GM23338 (cell line): ENCODE results near the gene PCSK2. TPM values are rescaled to one million over a fixed set of nuclear protein-coding genes. Genes with fewer than 3 reads are reported as not detected.

ENCODE experiments used
- ATAC-seq: fragments of 200-7000 bp; cut with Tn5 transposase; 3 replicates; pipeline ENCODE4 v1.9.1; 2020
- DNase-seq: peaks from one replicate; pipeline ENCODE4 v3.0.0-alpha.2; 2015; ENCODE audit warnings: low spot score
- H2AFZ ChIP-seq: fragments of 200-600 bp; sonication (generic); 2 replicates; pipeline ENCODE4 v1.8.0; 2016; ENCODE audit warnings: antibody characterized with exemption, mild to moderate bottlenecking, moderate library complexity
- H3F3A ChIP-seq: fragments of 200-600 bp; sonication (generic); replicated peaks from 2 replicates; pipeline ENCODE4 v1.8.0; 2017; ENCODE audit warnings: antibody characterized with exemption, mixed run types, low read depth
- H3K27ac ChIP-seq: fragments of 200-600 bp; sonication (generic); 2 replicates; pipeline ENCODE4 v1.6.1; 2016; ENCODE audit warnings: low read depth
- H3K27me3 ChIP-seq: fragments of 200-600 bp; sonication (generic); 2 replicates; pipeline ENCODE4 v1.8.0; 2016; ENCODE audit warnings: mild to moderate bottlenecking, mixed run types, moderate library complexity; ENCODE audit not compliant: insufficient read depth
- H3K36me3 ChIP-seq: fragments of 200-600 bp; sonication (generic); 2 replicates; pipeline ENCODE4 v1.8.0; 2016; ENCODE audit warnings: mild to moderate bottlenecking; ENCODE audit not compliant: insufficient read depth
- H3K4me1 ChIP-seq: fragments of 200-600 bp; sonication (generic); 2 replicates; pipeline ENCODE4 v1.8.0; 2016; ENCODE audit warnings: mild to moderate bottlenecking, moderate library complexity; ENCODE audit not compliant: insufficient read depth
- H3K4me2 ChIP-seq: fragments of 200-600 bp; sonication (generic); 2 replicates; pipeline ENCODE4 v1.7.1; 2017; ENCODE audit warnings: mixed run types
- H3K4me3 ChIP-seq: fragments of 200-600 bp; sonication (generic); 2 replicates; pipeline ENCODE4 v1.6.1; 2016; ENCODE audit warnings: mixed run types
- H3K79me2 ChIP-seq: fragments of 200-600 bp; sonication (generic); replicated peaks from 2 replicates; pipeline ENCODE4 v1.8.0; 2017; ENCODE audit warnings: mild to moderate bottlenecking; ENCODE audit not compliant: insufficient read depth
- H3K9me2 ChIP-seq: fragments of 200-600 bp; sonication (generic); 2 replicates; pipeline ENCODE4 v1.8.0; 2017; ENCODE audit not compliant: insufficient read depth
- H4K20me1 ChIP-seq: fragments of 200-600 bp; sonication (generic); replicated peaks from 2 replicates; pipeline ENCODE4 v1.8.0; 2017; ENCODE audit warnings: mild to moderate bottlenecking; ENCODE audit not compliant: insufficient read depth
- H3K27ac Mint-ChIP-seq: 2 replicates; pipeline ENCODE4 v1.8.0; 2020; ENCODE audit warnings: inconsistent platforms, mild to moderate bottlenecking, moderate library complexity, mixed read lengths
- H3K27me3 Mint-ChIP-seq: 3 replicates; pipeline ENCODE4 v1.8.0; 2022; ENCODE audit warnings: low read depth, mild to moderate bottlenecking, moderate library complexity, mixed read lengths, inconsistent platforms; ENCODE audit not compliant: insufficient read depth, poor library complexity
- H3K36me3 Mint-ChIP-seq: 3 replicates; pipeline ENCODE4 v1.8.0; 2021; ENCODE audit warnings: low read depth, mild to moderate bottlenecking, inconsistent platforms, moderate library complexity, mixed read lengths
- H3K4me1 Mint-ChIP-seq: 3 replicates; pipeline ENCODE4 v1.8.0; 2020; ENCODE audit warnings: mild to moderate bottlenecking, inconsistent platforms, mixed read lengths
- H3K4me3 Mint-ChIP-seq: 3 replicates; pipeline ENCODE4 v1.8.0; 2021; ENCODE audit warnings: moderate library complexity, mild to moderate bottlenecking, inconsistent platforms, mixed read lengths
- H3K9me3 Mint-ChIP-seq: 3 replicates; pipeline ENCODE4 v1.8.0; 2020; ENCODE audit warnings: moderate library complexity, mild to moderate bottlenecking, inconsistent platforms, mixed read lengths
- CREB1 ChIP-seq: fragments of 250-450 bp; sonication (Bioruptor Pico); IDR thresholded peaks from 2 replicates; pipeline ENCODE4 v1.5.0; 2020; ENCODE audit warnings: low read depth, mild to moderate bottlenecking, moderate library complexity
- EZH2 ChIP-seq: fragments of 200-600 bp; sonication (generic); IDR thresholded peaks from one replicate; pipeline ENCODE4 v1.8.0; 2017; ENCODE audit warnings: antibody characterized with exemption, mild to moderate bottlenecking, low read depth; ENCODE audit not compliant: unreplicated experiment
- NANOG ChIP-seq: IDR thresholded peaks from 2 replicates; pipeline ENCODE4 v1.6.1; 2016; ENCODE audit warnings: antibody characterized with exemption, borderline replicate concordance
- STAT1 ChIP-seq: IDR thresholded peaks from one replicate; pipeline ENCODE4 v1.6.1; 2016; ENCODE audit warnings: antibody characterized with exemption; ENCODE audit not compliant: unreplicated experiment
- ZNF331 ChIP-seq: fragments of 250-450 bp; sonication (Bioruptor Pico); IDR thresholded peaks from 2 replicates; pipeline ENCODE4 v1.5.0; 2020; ENCODE audit warnings: low read depth, mild to moderate bottlenecking, moderate library complexity
- polyA plus RNA-seq: library from polyadenylated mRNA; unstranded; fragments of >200 nt; fragmentation: Nextera tagmentation; extraction: Ambion mirVana; gene quantifications from 2 replicates; pipeline ENCODE4 v1.2.1, GENCODE V29; 2016
- total RNA-seq: library from RNA; depleted of rRNA; stranded (reverse); fragments of >200 nt; shearing (Covaris generic); gene quantifications from 2 replicates; pipeline ENCODE4 v1.2.3, GENCODE V29; 2014
- TF ChIP-seq, protein P1 (sequence below): fragments of 250-450 bp; sonication (Bioruptor Pico); IDR thresholded peaks from 2 replicates; pipeline ENCODE4 v1.5.0; 2020; ENCODE audit warnings: mild to moderate bottlenecking, moderate library complexity
- TF ChIP-seq, protein P2 (sequence below), 2 experiments: fragments of 200-600 bp in 1 of 2; sonication (generic) in 1 of 2; conservative IDR thresholded peaks; 2 replicates each; pipeline versions ENCODE4 v1.5.1 to v1.6.1; 2016 to 2017; ENCODE audit warnings: antibody characterized with exemption in 2 of 2, low read depth in 2 of 2, mild to moderate bottlenecking in 2 of 2, moderate library complexity in 1 of 2

The PCSK2 gene
- total and polyA plus RNA-seq, 2 experiments from 2014 or later = 0.37 to 1.1 TPM

- TF ChIP-seq, protein P1, sequence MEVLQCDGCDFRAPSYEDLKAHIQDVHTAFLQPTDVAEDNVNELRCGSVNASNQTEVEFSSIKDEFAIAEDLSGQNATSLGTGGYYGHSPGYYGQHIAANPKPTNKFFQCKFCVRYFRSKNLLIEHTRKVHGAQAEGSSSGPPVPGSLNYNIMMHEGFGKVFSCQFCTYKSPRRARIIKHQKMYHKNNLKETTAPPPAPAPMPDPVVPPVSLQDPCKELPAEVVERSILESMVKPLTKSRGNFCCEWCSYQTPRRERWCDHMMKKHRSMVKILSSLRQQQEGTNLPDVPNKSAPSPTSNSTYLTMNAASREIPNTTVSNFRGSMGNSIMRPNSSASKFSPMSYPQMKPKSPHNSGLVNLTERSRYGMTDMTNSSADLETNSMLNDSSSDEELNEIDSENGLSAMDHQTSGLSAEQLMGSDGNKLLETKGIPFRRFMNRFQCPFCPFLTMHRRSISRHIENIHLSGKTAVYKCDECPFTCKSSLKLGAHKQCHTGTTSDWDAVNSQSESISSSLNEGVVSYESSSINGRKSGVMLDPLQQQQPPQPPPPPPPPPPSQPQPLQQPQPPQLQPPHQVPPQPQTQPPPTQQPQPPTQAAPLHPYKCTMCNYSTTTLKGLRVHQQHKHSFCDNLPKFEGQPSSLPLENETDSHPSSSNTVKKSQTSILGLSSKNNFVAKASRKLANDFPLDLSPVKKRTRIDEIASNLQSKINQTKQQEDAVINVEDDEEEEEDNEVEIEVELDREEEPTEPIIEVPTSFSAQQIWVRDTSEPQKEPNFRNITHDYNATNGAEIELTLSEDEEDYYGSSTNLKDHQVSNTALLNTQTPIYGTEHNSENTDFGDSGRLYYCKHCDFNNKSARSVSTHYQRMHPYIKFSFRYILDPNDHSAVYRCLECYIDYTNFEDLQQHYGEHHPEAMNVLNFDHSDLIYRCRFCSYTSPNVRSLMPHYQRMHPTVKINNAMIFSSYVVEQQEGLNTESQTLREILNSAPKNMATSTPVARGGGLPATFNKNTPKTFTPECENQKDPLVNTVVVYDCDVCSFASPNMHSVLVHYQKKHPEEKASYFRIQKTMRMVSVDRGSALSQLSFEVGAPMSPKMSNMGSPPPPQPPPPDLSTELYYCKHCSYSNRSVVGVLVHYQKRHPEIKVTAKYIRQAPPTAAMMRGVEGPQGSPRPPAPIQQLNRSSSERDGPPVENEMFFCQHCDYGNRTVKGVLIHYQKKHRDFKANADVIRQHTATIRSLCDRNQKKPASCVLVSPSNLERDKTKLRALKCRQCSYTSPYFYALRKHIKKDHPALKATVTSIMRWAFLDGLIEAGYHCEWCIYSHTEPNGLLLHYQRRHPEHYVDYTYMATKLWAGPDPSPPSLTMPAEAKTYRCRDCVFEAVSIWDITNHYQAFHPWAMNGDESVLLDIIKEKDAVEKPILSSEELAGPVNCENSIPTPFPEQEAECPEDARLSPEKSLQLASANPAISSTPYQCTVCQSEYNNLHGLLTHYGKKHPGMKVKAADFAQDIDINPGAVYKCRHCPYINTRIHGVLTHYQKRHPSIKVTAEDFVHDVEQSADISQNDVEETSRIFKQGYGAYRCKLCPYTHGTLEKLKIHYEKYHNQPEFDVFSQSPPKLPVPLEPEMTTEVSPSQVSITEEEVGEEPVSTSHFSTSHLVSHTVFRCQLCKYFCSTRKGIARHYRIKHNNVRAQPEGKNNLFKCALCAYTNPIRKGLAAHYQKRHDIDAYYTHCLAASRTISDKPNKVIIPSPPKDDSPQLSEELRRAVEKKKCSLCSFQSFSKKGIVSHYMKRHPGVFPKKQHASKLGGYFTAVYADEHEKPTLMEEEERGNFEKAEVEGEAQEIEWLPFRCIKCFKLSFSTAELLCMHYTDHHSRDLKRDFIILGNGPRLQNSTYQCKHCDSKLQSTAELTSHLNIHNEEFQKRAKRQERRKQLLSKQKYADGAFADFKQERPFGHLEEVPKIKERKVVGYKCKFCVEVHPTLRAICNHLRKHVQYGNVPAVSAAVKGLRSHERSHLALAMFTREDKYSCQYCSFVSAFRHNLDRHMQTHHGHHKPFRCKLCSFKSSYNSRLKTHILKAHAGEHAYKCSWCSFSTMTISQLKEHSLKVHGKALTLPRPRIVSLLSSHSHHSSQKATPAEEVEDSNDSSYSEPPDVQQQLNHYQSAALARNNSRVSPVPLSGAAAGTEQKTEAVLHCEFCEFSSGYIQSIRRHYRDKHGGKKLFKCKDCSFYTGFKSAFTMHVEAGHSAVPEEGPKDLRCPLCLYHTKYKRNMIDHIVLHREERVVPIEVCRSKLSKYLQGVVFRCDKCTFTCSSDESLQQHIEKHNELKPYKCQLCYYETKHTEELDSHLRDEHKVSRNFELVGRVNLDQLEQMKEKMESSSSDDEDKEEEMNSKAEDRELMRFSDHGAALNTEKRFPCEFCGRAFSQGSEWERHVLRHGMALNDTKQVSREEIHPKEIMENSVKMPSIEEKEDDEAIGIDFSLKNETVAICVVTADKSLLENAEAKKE (CRISPR knock-in tag) = no peak
- TF ChIP-seq, protein P2, sequence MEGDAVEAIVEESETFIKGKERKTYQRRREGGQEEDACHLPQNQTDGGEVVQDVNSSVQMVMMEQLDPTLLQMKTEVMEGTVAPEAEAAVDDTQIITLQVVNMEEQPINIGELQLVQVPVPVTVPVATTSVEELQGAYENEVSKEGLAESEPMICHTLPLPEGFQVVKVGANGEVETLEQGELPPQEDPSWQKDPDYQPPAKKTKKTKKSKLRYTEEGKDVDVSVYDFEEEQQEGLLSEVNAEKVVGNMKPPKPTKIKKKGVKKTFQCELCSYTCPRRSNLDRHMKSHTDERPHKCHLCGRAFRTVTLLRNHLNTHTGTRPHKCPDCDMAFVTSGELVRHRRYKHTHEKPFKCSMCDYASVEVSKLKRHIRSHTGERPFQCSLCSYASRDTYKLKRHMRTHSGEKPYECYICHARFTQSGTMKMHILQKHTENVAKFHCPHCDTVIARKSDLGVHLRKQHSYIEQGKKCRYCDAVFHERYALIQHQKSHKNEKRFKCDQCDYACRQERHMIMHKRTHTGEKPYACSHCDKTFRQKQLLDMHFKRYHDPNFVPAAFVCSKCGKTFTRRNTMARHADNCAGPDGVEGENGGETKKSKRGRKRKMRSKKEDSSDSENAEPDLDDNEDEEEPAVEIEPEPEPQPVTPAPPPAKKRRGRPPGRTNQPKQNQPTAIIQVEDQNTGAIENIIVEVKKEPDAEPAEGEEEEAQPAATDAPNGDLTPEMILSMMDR (conservative IDR thresholded peaks at IDR 0.05; ENCODE audit: low read depth in 2 of 2) = no peak
- TF ChIP-seq NANOG = no peak
- TF ChIP-seq ZNF331 = no peak
Measured at GRCh38 chr20:17473659-17474058, 246.8 kb downstream of the PCSK2 start (continued).

DNA sequence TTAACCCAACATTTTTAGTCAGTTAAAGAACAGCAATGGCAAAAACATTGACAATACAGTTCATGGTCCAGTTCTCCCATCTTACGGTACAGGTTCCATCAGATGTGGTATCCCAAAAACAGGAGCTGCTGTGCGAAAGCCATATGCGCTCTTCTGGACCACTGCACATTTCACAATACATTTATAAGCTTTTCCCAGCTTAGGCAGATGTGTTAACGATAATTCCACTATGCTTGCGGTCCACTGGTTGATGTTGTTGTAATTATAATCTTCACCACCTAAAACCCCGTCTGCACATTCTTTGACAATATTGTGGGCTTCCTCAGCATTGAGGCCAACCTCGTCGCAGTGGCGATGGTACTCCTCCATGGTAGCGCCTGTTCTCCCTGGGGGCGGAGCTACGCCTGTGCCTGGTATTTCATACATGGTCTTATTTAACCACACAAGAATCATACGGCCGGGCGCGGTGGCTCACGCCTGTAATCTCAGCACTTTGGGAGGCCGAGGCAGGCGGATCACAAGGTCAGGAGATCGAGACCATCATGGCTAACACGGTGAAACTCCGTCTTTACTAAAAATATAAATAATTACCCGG lies 252.3 kb downstream of the PCSK2 start:
- DNase-seq (no peak), ATAC-seq (no peak)
- no peaks in the 10 kb centered on the region for H3K9me2 ChIP-seq
- H4K20me1 ChIP-seq = no peaks in the 10 kb centered on the region
- H3K4me1 ChIP-seq = no peaks in the 10 kb centered on the region
- Mint-ChIP-seq H3K27me3 (no peaks in the 10 kb centered on the region), H3K9me3 (no peaks in the 10 kb centered on the region), H3K27ac (no peak overlapping the region), H3K4me1 (no peaks in the 10 kb centered on the region), H3K4me3 (no peak overlapping the region), H3K36me3 (no peaks in the 10 kb centered on the region)
- no peaks in the 10 kb centered on the region for H3K36me3 ChIP-seq
- H3F3A ChIP-seq = no peaks in the 10 kb centered on the region
- no peak overlapping the region for H3K27ac ChIP-seq
- H2AFZ ChIP-seq = no peak overlapping the region
- H3K79me2 ChIP-seq = no peaks in the 10 kb centered on the region
- no peak overlapping the region for H3K4me2 ChIP-seq
- H3K27me3 ChIP-seq = no peaks in the 10 kb centered on the region
- H3K4me3 ChIP-seq = no peak overlapping the region
- TF ChIP-seq, protein P1 (CRISPR knock-in tag) = no peak
- TF ChIP-seq STAT1 (no peak), CREB1 (CRISPR knock-in tag) (no peak), EZH2 (no peak)
